SKM-1 treated with dmso at 0.1 percent for 144 hours (cell line): ENCODE data around the gene B3GNT3.
A peak's percentile ranks its signal among the peaks of the same experiment; 100 is the strongest.

Source experiments
- DNase-seq: peaks from one replicate; lab custom pipeline; 2025; ENCODE audit not compliant: unreplicated experiment; lab: John Stamatoyannopoulos, UW

B3GNT3 gene, protein sequence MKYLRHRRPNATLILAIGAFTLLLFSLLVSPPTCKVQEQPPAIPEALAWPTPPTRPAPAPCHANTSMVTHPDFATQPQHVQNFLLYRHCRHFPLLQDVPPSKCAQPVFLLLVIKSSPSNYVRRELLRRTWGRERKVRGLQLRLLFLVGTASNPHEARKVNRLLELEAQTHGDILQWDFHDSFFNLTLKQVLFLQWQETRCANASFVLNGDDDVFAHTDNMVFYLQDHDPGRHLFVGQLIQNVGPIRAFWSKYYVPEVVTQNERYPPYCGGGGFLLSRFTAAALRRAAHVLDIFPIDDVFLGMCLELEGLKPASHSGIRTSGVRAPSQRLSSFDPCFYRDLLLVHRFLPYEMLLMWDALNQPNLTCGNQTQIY

DNA sequence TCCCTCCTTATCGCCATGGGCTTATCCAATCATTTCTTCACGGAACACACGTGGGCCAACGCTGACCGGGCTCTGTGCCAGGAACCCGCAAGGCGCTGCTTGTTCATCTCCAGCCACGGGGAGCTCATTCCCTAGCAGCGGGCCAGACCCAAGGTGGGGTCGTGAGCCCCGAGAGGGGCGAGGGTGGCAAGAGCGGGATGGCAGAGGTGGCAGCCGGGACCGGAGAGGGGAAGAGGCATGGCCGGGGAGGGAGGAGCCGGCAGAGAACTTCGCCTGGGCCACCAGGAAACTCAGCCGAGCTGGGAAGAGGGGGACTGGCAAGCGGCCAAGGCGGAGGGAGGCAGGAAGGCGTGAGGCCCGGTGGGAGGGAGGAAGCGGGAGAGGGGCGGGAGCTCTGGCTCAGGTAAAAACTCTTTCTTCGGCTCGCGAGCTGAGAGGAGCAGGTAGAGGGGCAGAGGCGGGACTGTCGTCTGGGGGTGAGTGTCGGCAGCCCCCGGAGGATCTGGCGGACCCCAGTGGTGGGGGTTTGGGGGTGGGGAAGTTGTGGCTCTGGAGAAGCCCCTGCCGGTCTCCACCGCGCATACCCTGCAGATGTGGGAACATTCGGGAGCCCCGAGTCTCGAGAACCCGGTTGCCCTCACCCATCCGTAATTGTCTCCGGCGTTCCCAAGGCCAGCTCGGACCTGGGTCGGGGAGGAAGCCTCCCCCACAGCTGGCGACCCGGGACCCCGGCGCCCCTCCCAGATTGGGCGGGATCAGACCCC, at the start of gene B3GNT3:
Gene B3GNT3, plus strand, starts transcription at position 408 of the 764 bp plus-strand sequence. CDS start 12,670 bp downstream, outside the sequence.
- DNase-seq = no peak

DNA sequence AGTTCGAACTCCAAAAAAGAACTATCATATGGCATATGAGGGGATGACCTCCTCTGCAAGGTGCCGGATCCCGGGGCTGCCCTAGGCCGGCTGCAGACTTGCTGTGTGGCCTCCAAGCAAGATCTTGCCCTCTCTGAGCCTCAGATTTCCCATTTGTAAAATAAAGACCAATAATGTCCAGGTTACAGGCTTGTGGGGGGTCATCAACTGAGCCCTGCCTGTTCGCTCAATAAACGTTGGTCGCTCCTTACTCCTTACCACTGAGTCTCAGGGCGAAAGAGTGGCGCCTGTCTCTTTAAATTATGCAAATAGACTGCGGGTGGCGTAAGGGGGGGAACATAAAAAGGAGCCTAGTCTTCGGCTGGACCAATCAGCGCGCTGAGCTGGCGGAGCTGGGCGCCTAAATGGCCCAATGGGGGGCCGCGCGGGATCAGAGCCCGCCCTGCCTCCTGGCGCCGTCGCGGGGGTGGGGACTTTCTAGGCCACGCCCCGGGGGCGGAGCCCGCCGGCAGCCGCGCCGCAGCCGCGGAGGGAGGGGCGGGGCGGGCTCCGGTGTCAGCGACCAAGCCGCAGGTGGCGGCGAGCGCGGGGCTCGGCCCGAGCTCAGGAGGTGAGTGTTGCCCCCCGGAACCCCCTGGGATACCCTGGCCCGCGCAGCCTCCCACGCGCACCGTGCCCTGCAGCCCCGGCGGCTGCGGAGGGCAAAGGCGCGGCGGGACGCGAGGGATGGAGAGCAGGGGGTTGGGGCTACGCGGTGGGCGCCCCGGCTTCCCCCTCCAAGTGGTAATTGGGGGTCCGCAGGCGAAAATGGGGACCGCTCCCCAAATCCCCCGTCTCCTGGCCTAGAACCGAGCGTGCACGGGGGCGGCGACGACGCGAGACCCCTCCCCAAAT, 47.5 kb upstream of the B3GNT3 start:
- peak; percentile 91 for DNase-seq

DNA sequence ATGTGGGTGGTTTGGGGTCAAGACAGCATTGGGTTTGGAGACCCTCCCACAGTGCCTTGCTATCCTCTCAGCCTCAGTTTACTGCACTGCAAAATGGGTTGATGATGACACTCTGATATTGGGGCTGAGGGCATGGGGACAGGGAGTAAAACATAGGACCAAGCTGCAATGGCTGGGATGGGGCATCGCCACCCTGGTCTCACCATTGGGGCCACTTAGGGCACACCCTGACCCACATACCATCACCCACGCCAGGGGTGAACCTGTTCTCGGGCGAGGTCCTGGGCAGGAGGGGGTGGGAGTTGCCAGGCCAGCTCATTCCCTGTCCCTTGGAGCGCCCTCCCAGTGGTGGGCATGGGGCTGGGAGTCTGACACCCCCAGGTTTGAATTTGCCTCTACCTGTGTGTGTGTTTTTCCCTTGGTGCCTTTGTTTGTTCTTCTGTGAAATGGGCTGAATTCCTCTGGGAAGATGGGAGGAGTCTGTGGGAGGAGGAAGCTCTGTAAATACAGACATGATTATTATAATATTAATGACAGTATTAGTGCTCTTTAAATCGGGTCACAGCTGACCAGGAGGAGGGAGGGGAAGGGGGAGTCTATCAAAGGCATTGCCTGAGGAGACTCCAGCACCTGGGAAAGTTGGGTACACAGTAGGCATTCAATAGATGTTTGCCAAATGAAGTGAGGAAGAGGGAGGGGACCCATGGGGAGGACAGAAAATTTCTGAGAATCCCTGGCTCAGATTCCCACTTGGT, 45.9 kb upstream of the B3GNT3 start:
- no peak for DNase-seq

DNA sequence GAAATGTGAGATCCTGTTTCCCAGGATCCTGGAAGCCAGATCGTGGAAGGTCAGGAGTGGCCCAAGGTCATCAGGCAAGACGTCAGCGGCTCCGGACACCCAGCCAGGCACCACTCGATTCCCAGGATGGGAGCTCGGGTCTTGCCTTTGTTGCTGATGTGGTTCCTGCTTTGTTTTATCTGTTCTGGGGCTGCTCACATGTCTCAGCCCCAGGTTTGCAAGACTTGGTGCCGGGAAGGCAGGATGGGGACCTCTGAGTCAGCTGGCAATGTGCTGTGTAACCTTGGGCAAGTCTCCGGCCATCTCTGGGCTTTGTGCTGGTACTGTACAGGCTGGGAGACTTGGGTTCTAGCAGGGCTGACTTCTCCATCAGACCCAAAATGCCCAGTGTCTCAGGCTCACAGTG, 45.0 kb upstream of the B3GNT3 start:
- DNase-seq = no peak

DNA sequence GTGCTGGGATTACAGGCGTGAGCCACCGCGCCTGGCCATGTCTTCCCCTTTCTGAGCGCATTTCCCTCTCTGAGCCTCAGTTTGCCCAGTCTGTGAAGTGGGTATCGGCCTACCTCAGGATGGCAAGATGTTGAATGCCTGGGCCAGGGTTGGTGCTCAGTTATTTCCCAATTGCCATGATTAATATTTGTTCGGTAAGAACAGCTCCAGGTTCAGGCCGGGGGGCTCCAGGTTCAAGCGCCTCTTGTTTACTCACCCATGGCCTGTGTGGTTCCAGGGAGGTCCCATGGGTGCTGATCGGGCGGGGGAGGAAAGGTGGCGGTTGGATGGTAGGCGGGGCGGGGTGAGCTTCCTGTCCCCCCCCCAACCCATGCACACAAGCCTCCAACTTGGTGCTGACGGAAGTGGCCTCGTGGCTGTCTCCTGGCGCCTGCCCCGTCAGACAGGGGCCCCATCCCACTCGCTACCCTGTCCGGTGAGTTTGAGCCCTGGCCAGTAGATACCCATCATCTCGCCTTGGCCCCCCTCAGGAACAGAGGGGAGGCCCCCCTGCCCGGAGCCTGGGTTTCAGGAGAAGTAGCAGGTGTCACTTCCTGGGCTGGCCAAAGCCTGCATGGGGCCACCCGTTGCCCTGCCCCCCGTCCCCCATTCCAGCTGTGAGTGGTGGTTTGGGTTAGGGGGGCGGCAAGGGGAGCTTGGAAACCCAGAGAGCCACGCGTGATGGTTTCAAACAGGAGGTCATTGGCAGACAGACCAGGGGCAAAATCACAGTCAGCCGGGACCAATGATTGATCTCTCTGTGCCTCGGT, 43.6 kb upstream of the B3GNT3 start, which contains the start of gene FCHO1:
Gene FCHO1, plus strand, starts transcription at position 375 of the 809 bp plus-strand sequence. CDS start 3,688 bp downstream, outside the sequence.
- DNase-seq = peak; percentile 50

DNA sequence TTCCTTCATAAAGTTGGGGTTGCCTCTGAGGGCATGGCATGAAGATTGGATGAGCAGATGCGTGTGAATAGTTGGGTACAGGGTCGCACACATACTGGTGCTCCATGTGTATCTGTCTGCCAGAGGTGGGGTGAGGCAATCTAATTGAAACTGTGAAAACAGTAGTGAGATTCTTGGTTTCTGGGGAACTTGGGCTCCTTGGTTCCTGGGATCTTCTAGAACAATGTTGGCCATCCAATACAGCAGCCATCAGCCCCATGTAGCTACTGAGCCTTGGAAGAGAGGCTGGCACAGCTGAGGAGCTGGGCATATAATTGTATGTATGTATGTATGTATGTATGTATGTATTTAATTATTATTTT, 43.0 kb upstream of the B3GNT3 start:
- DNase-seq = no peak

DNA sequence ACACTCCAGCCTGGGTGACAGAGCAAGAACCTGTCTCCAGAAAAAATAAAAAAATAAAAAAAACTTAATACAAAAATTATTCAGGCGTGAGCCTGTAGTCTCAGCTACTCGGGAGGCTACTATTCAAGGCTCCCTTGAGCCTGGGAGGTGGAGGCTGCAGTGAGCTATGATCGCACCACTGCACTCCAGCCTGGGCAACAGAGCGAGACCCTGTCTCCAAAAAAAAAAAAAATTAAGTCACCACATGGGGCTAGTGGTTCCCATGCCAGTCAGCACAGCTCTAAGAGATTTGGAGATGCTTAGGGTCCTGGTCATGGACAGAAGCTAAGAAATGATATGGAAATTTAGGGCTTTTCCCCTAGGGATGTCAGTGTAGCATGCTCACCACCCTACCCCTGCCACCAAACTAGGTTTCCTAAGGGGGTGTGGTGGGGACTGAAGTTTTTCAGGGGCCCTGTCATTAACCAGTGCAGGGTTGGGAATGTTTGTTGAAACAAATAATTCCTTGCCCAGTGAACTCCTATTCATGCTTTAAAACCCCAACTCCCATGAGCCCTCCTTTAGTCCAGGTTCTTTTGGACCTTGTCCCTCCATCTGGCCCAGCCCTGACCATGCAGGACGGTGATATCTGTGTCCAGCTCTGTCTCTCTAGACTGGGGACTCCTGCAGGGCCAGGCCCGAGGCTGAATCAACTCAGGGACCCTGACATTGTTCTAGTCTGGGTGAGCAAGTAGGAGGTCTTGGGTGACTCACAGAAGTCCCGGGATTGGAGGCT, 41.9 kb upstream of the B3GNT3 start:
- DNase-seq = no peak

DNA sequence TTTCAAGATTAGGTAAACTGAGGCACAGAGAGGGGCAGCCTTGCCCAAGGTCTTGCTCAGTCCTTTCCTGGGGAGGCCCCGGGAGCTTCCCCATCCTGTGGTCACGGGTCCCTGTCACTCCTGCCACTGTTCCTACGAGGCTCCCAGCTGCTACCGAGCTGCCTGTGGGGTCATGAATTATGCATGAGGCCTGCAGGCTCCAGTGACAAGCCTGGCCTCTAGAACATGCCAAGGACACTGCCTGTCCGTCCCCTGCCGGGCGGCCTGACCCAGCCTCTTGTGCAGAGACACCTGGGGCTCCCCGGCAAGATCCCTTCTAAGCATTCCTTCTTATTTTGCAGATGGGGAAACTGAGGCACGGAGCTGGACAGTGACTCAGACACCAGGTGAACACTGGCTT, 41.0 kb upstream of the B3GNT3 start:
- DNase-seq = no peak

DNA sequence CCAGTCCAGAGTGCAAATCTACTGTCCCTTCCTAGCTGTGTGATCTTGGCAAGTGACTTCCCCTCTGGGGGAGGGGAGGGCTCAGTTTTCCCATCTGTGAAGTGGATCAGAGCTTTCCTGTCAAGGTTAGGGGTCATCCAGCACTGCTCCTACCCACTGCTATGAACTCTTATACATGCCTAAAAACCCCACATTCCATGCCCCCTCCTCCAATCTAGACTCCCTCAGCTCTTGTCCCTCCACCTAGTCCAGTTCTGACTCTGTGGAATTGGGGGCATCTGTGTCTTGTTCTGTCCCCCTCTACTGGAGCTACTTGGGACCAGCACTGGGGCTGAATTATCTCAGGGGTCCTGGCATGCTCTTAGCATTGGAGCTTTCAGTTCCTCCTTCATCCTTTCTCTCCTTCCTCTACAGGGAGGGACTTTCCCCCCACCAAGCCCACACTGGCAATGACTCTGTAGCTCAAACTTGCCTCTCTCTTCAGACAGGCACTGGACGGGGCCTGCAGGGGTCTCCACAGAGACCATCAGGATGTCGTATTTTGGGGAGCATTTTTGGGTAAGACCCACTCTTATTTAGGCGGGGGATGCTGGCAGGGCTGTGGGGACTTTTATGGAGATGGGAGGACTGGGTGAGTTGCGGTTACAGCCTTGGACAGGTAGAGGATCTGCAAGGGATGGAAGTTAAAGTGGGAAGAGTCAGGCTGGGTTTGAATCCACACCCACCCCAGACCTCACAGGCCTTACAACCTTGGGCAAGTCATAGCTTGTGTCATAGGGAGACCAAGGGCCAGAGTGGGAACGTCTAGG, 40.1 kb upstream of the B3GNT3 start:
- no peak for DNase-seq

DNA sequence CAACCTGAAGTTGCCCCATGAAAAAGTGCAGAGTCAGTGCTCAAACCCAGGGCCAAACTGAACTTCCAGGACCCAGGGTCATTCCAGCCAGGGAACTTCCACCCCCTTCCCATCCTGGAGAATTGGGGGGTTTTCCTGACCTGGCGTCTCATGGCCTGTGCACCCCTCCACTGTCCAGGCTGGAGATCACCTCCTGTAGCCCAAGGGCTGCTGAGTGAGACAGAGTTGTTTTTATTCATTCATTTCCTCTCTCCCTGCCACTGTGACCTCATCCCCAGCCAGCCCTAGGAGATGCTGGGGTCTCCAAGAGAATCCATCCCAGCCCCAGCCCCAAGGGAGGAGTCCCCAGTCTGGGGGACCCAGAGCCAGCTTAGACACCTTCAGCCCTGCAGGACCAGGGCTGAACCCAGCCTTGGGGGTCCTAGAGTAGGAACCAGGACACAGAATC, 39.5 kb upstream of the B3GNT3 start:
- no peak for DNase-seq

DNA sequence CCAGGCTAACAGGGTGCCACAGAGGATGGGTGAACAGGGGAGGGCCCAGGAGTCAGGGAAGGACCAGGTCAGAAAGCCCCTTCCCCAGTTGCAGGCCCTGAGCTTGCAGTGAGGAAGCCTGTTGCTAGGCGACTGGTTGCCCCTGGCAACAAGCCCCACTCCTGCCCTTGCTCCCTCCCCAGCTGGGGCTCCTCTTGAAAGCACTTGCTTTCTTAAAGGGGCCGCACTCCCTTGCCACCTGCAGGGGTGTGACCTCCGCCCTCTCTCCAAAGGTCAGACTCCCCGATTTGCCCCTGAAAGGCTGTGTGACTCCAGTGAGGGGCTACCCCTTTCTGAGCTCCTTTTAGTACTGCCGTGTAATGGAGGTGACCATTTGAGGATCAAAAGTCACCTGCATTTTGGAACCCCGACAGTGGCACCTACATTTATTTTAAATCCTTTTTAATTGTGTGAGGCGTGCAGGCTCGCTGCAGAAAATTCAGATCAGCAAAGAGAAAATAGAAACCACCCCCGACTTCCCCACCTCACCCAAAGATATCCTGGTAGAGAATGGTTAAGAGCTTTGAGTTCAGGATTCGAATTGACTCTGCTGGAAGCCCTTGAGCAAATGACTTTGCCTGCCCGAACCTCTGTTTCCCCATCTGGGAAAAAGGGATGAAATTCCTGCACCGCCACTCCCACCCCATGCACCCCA, 38.8 kb upstream of the B3GNT3 start:
- no peak for DNase-seq

DNA sequence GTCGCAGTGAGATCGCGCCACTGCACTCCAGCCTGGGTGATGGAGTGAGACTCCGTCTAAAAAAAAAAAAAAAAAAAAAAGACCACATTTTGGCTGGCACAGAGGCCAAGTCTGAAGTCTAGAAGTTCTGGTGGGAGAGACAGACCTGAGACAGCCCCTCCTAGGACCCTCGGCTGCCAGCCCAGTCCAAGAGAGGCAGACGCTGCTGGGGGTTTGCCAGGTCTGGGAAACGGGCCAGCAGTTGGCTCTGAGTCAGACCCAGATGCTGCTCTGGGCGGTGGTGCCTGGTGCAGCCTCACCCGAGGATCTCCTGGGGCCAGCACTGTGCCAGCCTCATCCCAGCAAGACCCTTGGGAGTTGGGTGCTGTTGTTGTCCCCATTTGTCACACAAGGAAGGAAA, 37.8 kb upstream of the B3GNT3 start:
- no peak for DNase-seq

DNA sequence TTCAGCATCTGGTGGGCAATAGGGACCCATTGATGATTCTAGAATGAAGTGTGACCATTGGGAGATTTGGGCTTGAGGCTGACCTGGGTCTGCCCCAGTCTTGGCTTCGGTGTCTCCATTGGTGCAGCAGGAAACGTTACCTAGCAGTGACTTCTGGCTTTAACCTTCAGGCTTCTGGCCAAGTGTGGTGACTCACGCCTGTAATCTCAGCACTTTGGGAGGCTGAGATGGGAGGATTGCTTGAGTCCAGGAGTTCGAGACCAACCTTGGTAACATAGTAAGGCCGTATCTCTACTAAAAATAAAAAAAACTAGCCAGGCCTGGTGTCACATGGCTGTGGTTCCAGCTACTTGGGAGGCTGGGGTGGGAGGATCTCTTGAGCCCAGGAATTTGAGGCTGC, 36.4 kb upstream of the B3GNT3 start:
- no peak for DNase-seq

DNA sequence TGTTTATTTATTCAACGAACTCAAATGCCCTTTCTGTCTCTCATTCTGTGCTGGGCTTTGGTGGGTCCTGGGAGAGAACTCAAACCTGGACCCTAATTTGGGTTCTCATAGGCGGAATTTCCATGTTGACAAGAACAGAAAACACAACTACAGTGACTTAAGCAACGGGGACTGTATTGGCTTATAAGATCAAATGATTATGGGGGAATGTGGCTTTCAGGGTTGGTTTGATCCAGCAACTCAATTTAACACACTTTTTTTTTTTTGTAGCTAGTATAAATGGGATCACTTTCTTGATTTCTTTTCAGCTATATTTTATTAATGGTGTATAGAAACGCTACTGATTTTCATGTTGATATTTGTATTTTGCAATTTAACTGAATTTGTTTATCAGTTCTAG, 33.8 kb upstream of the B3GNT3 start:
- no peak for DNase-seq

DNA sequence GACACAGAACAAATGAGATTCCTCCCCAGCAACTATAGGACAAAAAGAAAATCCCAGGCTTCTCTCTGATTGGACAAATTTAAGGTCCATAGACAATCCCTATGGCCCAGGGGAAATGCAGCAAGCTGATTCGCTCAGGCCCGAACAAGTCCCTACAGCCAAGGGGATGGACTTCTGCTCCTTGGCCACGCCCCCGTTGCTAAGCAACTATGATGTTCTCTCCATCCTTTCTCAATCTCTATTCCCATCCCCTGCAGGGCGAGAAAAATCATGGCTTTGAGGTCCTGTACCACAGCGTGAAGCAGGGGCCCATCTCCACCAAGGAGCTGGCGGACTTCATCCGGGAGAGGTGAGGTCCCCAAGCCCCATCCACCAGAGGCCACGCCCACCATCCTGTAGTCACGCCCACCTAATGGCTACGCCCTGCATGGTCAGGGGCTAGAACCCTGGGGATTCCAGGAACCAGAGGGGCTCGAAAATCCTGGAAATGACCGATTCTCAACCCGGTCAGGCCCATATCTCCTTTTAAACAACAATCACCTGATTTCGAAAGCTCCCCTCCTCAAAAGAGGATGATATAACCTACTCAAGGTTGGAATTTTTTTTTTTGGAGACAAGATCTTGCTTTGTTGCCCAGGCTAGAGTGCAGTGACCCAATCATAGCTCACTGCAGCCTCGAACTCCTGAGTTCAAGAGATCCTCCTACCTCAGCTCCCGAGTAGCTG, 32.3 kb upstream of the B3GNT3 start:
- peak; percentile 34 for DNase-seq

DNA sequence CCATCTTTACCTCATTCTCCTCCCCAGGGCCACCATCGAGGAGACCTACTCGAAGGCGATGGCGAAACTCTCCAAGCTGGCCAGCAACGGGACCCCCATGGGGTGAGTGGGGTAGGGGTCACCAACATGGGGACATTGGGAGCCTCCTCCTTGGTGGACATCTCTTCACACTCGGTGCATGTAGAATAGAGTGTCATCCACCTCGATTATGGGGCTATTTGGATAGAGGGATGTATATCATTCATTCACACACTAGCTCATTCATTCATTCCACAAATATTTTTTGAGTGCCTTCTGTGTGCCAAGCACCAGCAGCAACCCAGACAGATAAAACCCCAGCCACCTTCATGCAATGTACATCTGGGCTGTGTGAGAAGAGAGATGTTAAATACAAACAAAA, 30.6 kb upstream of the B3GNT3 start:
- no peak for DNase-seq

DNA sequence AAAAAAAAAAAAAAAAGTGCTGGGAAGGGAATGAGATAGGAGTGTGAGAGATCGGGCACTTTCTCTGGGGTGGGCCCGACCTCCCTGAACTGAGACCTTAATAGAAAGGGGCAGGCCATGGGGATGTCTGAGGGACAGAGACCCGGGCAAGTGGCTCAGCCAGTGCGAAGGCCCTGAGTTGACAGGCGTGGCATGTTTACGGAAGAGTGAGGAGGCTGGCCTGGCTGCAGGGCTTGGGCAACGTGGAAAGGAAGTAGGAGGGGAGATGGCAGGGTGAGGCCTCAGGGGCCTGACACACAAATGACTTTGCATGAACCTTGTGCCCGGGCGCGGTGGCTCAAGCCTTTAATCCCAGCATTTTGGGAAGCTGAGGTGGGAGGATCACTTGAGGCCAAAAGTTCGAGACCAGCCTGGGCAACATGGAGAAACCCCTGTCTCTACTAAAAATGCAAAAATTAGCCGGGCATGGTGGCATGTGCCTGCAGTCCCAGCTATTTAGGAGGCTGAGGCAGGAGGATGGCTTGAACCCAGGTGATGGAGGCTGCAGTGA, 29.8 kb upstream of the B3GNT3 start:
- DNase-seq = peak; percentile 73
